Right renal cortex interstitium (tissue), 3 donors: ENCODE data around the gene DCBLD1. TPM values are rescaled to one million over a fixed set of nuclear protein-coding genes. Genes with fewer than 3 reads are reported as not detected.

Experiments used
- DNase-seq, 3 donors: peaks; one replicate each; pipeline ENCODE4 v3.0.0-alpha.2; 2013; ENCODE audit warnings: low read depth in 3 of 3, low spot score in 2 of 3
- polyA plus RNA-seq, 3 donors: library from polyadenylated mRNA; unstranded; fragments of 120-200 nt; gene quantifications; one replicate each; pipeline ENCODE4 v1.2.1, GENCODE V29; 2013; ENCODE audit not compliant: insufficient read length in 3 of 3

DCBLD1 gene
- polyA plus RNA-seq, 3 donors: 11.0 to 11.9 (median 11.3) TPM

DNA sequence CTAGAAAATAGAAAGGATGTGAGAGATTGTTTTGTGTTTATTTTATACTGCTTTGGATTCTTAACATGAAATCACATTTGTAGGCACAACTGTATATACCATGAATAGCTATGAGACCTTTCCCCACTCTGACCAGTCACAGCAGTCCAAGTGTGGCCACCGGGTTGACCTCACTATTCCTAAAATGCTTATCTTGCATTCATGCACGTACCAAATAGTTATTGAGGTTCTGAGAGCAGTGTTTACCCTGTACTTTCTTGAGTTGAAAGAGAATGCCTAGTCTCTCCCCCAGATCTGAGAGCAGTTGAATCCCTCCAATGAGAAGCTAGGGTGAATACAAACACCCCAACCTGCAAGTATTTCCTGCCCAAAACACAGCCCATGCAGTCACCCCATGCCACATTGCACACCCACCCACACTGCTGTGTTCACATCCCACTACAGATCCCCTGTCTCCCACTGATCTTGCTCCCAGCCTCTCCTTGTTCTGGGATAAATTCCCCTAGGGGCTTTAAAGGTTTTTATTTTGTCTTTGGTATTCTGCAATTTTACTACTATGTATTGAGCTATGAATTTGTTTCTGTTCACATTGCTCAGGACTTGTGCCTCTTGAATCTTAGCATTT, 68.3 kb downstream of the DCBLD1 start:
- DNase-seq: no peak

DNA sequence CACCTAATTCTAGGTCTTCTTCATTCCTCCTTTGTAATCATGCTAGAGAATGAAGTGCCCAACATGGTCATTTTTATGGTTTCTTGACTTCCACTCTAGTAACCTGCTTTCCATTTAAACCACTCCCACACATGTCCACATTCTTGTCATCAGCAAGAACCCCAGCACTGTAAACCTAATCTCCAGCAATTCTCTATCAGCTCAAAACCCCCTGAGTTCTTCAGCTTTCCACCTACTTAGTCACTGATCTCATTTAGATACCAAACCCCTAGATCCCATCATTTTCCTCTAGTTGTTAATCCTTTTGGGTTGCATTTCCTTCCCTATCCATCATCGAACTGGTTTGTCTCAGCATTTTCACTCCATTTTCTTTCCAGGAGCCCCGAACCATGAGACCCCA, 70.1 kb downstream of the DCBLD1 start:
- DNase-seq: no peak

GRCh38 chr6:117553142-117553541, 70.7 kb downstream of the DCBLD1 start:
- no peak for DNase-seq

DNA sequence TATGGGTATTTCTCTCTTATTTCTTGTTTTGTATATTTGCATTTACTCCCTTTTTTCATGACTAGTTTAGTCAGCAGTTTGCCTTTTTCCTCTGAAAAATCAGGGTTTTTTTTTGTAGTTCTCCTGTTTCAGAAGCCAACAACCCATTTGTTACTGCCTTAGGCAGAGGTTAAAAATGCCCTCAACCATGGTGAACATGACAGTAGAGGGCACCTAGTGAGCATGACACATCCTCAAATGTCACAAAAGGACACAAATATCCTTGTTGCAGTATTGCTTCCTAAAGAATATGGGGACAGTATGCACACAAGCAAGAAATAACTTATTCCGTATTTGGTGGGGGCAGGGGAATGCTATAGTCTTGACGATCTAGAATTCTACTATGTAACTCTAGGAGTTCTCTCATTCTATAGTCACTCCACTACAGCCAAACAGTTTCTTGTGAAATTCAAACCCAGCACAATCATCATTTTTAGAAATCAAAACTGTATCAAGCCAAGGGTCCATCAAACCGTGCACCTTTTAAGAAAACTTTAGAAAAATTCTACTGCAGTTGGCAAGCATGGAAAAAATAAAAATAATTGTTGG, 72.9 kb downstream of the DCBLD1 start:
- no peak for DNase-seq

GRCh38 chr6:117555882-117556498, 73.5 kb downstream of the DCBLD1 start:
- DNase-seq: no peak

- no peak for DNase-seq
Measured at GRCh38 chr6:117557951-117558350, 75.5 kb downstream of the DCBLD1 start.

- no peak for DNase-seq
Measured at GRCh38 chr6:117558818-117559217, 76.3 kb downstream of the DCBLD1 start.

- no peak for DNase-seq
Measured at GRCh38 chr6:117559299-117559698, 76.8 kb downstream of the DCBLD1 start.

GRCh38 chr6:117561128-117561527, 78.7 kb downstream of the DCBLD1 start:
- DNase-seq: no peak

- no peak for DNase-seq
Measured at GRCh38 chr6:117564681-117565080, 82.2 kb downstream of the DCBLD1 start.

DNA sequence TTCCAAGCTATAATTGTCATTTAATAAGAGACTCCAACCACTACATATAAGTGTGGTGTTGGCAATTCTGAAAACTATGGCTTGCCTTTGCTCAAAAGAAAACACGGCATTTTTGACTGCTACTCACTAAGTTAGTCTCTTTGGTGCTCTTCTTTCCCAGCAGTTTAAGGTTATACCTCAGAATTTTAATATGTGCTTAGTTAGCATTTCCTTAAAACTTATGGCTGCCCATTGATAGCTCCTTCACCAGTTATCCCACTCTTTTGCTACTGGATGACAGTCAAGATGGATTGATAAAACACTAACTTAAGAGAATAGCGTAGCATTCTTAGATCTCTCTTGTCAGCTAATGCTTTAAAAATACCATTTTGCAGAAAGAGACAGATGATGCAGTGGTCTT, 85.8 kb downstream of the DCBLD1 start:
- DNase-seq: no peak

- no peak for DNase-seq
Measured at GRCh38 chr6:117568831-117569410, 86.4 kb downstream of the DCBLD1 start.

DNA sequence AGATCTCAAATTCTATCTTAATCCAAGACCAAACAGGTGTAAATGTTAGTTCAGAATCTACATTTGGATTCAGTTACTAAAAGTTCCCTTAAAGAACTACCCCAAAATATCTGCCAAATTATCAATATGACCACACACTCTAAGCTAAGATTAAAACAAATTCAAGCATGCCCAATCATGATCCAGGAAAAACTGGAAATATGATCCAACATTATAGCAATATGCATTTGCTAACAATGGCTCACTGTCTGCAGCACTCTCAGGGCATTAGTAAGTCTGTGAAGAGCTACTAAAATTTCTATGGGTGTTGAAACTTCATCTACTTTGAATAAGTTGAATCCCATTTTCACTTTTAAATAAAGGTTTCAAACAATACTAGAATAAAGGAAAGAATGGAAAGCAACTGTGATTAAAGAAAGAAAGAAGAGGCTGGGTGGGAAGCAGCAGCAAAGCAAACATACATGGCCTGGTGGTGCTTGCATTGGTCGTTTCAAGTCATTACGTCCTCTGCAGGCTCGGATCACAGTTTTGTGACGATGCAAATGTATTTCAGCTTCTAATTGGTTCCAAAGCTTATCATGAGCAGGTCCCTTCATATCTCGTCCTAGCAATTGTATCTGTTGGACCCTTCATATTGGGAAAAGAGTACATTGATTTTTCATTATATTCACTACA, 90.7 kb downstream of the DCBLD1 start:
- no peak for DNase-seq

GRCh38 chr6:117574198-117574597, 91.7 kb downstream of the DCBLD1 start:
- no peak for DNase-seq

DNA sequence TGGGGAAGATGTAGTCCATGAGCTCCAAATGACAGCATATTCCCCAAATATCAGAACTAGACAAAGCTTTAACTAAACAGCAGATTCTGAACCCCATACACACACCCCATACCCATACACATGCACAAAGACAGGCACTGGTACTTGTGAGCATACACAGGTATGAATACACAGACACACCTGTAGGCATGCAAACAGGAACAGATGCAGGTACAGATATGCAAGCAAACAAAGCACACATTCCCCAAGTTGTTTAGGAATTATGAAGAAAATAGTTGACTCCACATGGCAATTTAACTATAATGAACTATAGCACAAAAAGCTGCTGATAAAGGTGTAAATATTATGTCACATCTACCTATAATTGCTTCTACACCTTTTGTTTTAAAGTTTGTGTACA, 103.2 kb downstream of the DCBLD1 start:
- DNase-seq: no peak

GRCh38 chr6:117590447-117590846, 108.0 kb downstream of the DCBLD1 start:
- DNase-seq: no peak

DNA sequence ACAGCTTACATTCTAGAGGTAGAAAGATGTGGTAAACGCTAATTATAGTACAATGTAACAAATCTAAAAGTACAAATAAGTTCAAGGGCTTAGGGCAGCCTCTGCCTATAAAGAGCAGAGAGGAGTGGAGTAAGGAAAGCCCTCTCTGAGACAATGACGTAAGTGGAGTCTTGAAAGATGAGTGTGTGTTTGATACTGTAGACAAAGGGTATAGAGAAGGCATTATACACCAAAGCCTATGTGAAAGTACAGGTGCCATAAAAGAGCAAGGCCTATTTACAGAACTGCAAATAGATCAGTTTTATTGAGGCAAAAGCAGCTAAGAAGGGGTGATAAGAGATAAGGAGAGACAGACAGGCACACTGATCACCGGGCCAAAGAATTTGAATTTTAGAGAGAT, 108.9 kb downstream of the DCBLD1 start:
- no peak for DNase-seq

DNA sequence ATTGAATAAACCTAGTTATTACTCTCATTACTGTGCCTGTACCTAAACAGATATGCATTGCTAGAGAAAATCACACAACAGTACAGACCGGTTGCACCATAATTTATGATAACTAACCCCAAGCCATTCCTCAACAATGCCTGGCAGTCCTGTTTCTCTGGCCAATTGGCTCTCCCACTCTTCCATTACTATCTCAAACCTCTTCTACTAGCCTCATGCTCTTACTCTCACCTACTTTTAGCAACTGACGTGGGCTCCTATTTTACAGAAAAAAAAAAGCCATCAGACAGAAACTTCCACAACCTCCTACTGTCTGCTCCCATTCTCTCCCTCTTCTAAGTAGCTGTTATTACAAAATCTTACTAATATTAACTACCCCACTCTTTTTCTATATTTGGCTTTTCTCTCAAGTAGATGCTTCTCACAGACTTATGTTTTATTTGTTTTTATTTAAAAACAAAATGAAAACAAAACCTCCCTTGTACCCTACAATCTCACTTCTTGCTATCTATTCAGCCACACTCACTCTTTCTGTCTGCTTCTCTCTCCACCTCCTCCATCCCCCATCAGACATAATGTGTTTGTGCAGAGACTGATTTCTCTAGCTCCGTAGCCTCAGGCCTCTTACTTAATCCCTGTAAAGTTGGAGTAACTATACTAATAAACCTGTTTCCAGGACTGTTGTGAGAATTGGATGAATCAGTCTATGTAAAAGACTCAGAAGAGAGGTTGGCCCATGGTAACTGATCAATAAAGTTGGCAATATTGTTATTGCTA, 110.7 kb downstream of the DCBLD1 start:
- no peak for DNase-seq

DNA sequence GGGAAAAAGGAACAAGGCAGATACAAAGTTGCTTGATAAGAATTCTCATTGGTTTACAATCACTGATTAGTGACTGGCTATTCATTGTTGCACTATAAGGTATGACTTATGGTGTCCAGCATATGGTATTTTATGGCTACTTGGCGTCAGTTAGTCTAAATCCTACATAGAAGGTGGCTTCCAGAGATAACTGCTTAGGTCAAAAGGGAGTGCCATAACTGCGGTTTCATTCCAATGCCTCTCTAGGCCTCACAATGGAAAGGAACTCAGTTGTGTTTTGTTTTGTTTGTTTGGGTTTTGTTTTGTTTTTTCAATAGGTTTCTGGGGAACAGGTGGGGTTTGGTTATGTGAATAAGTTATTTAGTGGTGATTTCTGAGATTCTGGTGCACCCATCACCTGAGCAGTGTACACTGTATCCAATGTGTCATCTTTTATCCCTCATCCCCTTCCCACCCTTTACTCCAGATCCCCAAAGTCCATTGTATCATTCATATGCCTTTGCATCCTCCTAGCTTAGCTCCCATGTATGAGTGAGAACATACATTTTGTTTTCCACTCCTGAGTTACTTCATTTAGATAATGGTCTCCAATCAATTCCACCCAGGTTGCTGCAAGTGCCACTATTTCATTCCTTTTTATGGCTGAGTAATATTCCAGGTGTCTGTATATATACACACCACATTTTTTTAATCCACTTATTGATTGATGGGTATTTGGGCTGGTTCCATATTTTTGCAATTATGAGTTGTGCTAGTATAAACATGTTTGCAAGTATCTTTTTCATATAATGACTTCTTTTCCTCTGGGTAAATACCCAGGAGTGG, 112.8 kb downstream of the DCBLD1 start:
- DNase-seq: no peak

- DNase-seq: no peak
Measured at GRCh38 chr6:117597755-117598154, 115.3 kb downstream of the DCBLD1 start.
